Esophagus muscularis mucosa (tissue), 4 donors: ENCODE results near the gene RICTOR. TPM values are rescaled to one million over a fixed set of nuclear protein-coding genes. Genes with fewer than 3 reads are reported as not detected.

Experiments
- DNase-seq: peaks from one replicate; pipeline ENCODE4 v3.0.0-alpha.2; 2017; ENCODE audit errors: extremely low spot score
- H3K27ac ChIP-seq, 4 donors: fragments of 200-600 bp; sonication (generic); replicated peaks in 1 of 4; 1 replicate in 3 of 4; 2 replicates in 1 of 4; pipeline ENCODE4 v1.5.1; 2016 to 2019; ENCODE audit warnings: mild to moderate bottlenecking in 1 of 4
- H3K27me3 ChIP-seq, 4 donors: fragments of 200-600 bp; sonication (generic); one replicate each; pipeline versions ENCODE4 v1.5.1 to v1.6.0; 2016 to 2019
- H3K36me3 ChIP-seq, 4 donors: fragments of 200-600 bp; sonication (generic); one replicate each; pipeline ENCODE4 v1.5.1; 2016 to 2019
- H3K4me1 ChIP-seq, 4 donors: fragments of 200-600 bp; sonication (generic); one replicate each; pipeline ENCODE4 v1.5.1; 2016 to 2019
- H3K4me3 ChIP-seq, 4 donors: fragments of 200-600 bp; sonication (generic); 1 replicate in 2 of 4; 2 replicates in 2 of 4; pipeline ENCODE4 v1.5.1; 2016 to 2019; ENCODE audit warnings: mild to moderate bottlenecking in 4 of 4, moderate library complexity in 1 of 4
- H3K9me3 ChIP-seq, 4 donors: fragments of 200-600 bp; sonication (generic); 1 replicate in 3 of 4; 2 replicates in 1 of 4; pipeline ENCODE4 v1.5.1; 2016 to 2019
- CTCF ChIP-seq, 3 experiments: fragments of 200-600 bp in 2 of 3; fragments of 450-650 bp in 1 of 3; sonication (generic) in 2 of 3; IDR thresholded peaks; one replicate each; pipeline ENCODE4 v1.5.1; 2017 to 2019; ENCODE audit warnings: antibody characterized with exemption in 3 of 3, mild to moderate bottlenecking in 2 of 3, moderate library complexity in 1 of 3
- EP300 ChIP-seq: sonication (generic); formaldehyde crosslinking; IDR thresholded peaks from one replicate; pipeline ENCODE4 v1.6.1; 2017; ENCODE audit warnings: antibody characterized with exemption
- POLR2A ChIP-seq: fragments of 450-650 bp; IDR thresholded peaks from one replicate; pipeline ENCODE4 v1.6.1; 2017; ENCODE audit warnings: antibody characterized with exemption, moderate library complexity, mild to moderate bottlenecking, low read depth
- POLR2AphosphoS5 ChIP-seq, 2 donors: sonication (generic); formaldehyde crosslinking; IDR thresholded peaks; one replicate each; pipeline ENCODE4 v1.6.1; 2017; ENCODE audit warnings: antibody characterized with exemption in 2 of 2
- WGBS: methylation state at CpG from one replicate; pipeline ENCODE4 v1.1.5; 2018; 5-methylcytosine and 5-hydroxymethylcytosine counted together
- intact Hi-C: fragments of 100-400 bp; cut with DNase I; formaldehyde crosslinking; loops from one replicate; pipeline ENCODE4 v1.15.1; 2023
- total RNA-seq, 4 donors: library from RNA; depleted of rRNA; stranded (reverse); fragments of >200 nt; gene quantifications; one replicate each; pipeline versions ENCODE4 v1.1.0 to v1.2.1, GENCODE V29; 2016

RICTOR gene
- total RNA-seq, 4 donors from 2014 or later, result 22.5 to 34.1 (median 26.1) TPM

GRCh38 chr5:39108987-39109386 is 34.8 kb upstream of the RICTOR start:
- WGBS, result 54% methylated on average over 3 of the region's 3 CpGs
- TF ChIP-seq POLR2A, result no peak
- TF ChIP-seq POLR2AphosphoS5 (IDR thresholded peaks at IDR 0.05), result no peak
- no peak for TF ChIP-seq CTCF (IDR thresholded peaks at IDR 0.05)
- intact Hi-C loops, result no loop called here
- H3K4me1 ChIP-seq, result no peaks in the 10 kb centered on the region
- no peak overlapping the region for H3K27ac ChIP-seq
- no peaks in the 10 kb centered on the region for H3K36me3 ChIP-seq
- H3K4me3 ChIP-seq, result no peak overlapping the region
- H3K27me3 ChIP-seq, result no peaks in the 10 kb centered on the region
- no peaks in the 10 kb centered on the region for H3K9me3 ChIP-seq
- no peak for DNase-seq

- intact Hi-C loops, result no loop called here
- H3K27me3 ChIP-seq, result no peaks in the 10 kb centered on the region
- no peak overlapping the region for H3K4me3 ChIP-seq
- no peaks in the 10 kb centered on the region for H3K4me1 ChIP-seq
- no peaks in the 10 kb centered on the region for H3K36me3 ChIP-seq
- no peak for TF ChIP-seq POLR2A
- H3K9me3 ChIP-seq, result no peaks in the 10 kb centered on the region
- H3K27ac ChIP-seq, result no peak overlapping the region
- DNase-seq, result no peak
Observed at GRCh38 chr5:39107350-39107749, 33.2 kb upstream of the RICTOR start.

- TF ChIP-seq CTCF (IDR thresholded peaks at IDR 0.05) (peak in 1 of 3 experiments; percentile 12), POLR2A (no peak)
- WGBS, result 55% methylated on average over 1 of the region's 1 CpG
- intact Hi-C loops, result no loop called here
Observed at GRCh38 chr5:39106322-39106721, 32.1 kb upstream of the RICTOR start.

GRCh38 chr5:39104221-39104620 is 30.0 kb upstream of the RICTOR start:
- intact Hi-C loops, result no loop called here
- 79% methylated on average over 1 of the region's 1 CpG for WGBS

More at GRCh38 chr5:39106322-39106721, 32.1 kb upstream of the RICTOR start:
- no peak overlapping the region for H3K4me3 ChIP-seq
- no peaks in the 10 kb centered on the region for H3K36me3 ChIP-seq
- H3K27me3 ChIP-seq, result no peaks in the 10 kb centered on the region
- no peaks in the 10 kb centered on the region for H3K9me3 ChIP-seq
- H3K27ac ChIP-seq, result no peak overlapping the region
- H3K4me1 ChIP-seq, result no peaks in the 10 kb centered on the region
- DNase-seq, result no peak

GRCh38 chr5:39102684-39103155 is 28.5 kb upstream of the RICTOR start:
- Histone ChIP-seq H3K4me3 (no peak overlapping the region), H3K27me3 (no peaks in the 10 kb centered on the region), H3K9me3 (no peaks in the 10 kb centered on the region), H3K4me1 (no peaks in the 10 kb centered on the region), H3K36me3 (no peaks in the 10 kb centered on the region), H3K27ac (no peak overlapping the region)
- TF ChIP-seq CTCF (IDR thresholded peaks at IDR 0.05) (no peak), POLR2A (no peak)
- DNase-seq, result no peak
- 90% methylated on average over 4 of the region's 4 CpGs for WGBS
- intact Hi-C loops, result no loop called here

More at GRCh38 chr5:39104221-39104620, 30.0 kb upstream of the RICTOR start:
- Histone ChIP-seq H3K27ac (no peak overlapping the region), H3K36me3 (no peaks in the 10 kb centered on the region), H3K4me3 (no peak overlapping the region), H3K9me3 (no peaks in the 10 kb centered on the region), H3K4me1 (no peaks in the 10 kb centered on the region), H3K27me3 (no peaks in the 10 kb centered on the region)
- TF ChIP-seq EP300 (no peak), POLR2AphosphoS5 (IDR thresholded peaks at IDR 0.05) (no peak), POLR2A (no peak), CTCF (IDR thresholded peaks at IDR 0.05) (no peak)
- DNase-seq, result no peak
